ENCODE data around the gene ENTPD8.

DNA sequence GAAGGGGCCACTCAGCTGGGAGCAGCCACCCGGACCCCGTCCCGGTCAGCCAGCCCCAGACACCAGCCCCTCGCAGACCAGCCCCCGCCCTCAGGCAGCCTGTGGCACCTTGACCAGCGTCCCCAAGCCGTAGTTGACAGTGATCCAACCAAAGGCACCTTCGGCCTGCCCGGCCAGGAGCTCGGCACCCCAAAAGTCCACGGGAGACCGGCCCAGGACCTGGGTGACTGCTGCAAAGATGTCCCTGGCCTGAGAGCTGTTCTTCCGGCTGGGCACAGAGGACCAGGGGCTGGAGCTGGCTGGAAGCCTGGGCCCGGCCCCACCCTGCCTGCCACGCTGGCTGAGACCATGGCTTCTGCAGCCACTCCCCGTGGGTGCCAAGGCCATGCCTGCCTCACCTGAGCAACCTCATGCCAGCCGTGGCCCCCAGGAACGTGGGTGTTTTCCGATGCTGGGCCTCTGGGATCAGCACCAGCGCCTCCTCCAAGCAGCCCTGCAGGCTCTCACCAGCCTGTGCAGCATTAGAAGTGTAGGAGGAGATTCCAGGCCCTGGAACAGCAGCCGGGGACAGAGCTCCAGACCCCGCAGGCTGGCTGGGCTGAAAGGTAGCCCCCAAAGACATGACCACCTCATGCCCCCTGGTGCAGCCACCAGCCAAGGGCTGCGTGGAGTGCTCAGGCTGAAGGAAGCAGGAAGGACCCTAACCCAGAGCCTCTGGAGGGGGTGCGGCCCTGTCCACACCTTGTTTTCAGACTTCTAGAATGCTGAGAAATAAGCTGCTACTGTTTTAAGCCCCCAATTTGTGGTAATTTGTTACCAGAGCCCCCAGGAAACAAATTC lies 4.2 kb downstream of the ENTPD8 start:
- TF ChIP-seq CTCF (IDR thresholded peaks at IDR 0.05), result no peak
- no peak for TF ChIP-seq POLR2A (IDR thresholded peaks at IDR 0.05)
